ENCODE results near the gene DGKD. TPM values are rescaled to one million over a fixed set of nuclear protein-coding genes. Genes with fewer than 3 reads are reported as not detected.
A peak's percentile ranks its signal among the peaks of the same experiment; 100 is the strongest.
"Not testable (repeated sequence)": the region's sequence is repeated elsewhere in the genome, so short reads cannot be mapped to it uniquely, and the experiment has no call there.

The DGKD gene
- total RNA-seq, 2 donors from 2014 or later: 82.4 to 124 TPM

- Mint-ChIP-seq H3K27ac (peak overlapping the region in 1 of 2 donors; percentile 98), H3K9me3 (no peaks in the 10 kb centered on the region), H3K4me3 (no peak overlapping the region), H3K4me1 (ENCODE audit: low read depth in 2 of 2) (peaks cover 19 to 22% of the 10 kb centered on the region in 2 donors), H3K36me3 (no peaks in the 10 kb centered on the region), H3K27me3 (no peaks in the 10 kb centered on the region)
- no peak for DNase-seq (ENCODE audit: low spot score)
- ATAC-seq: no peak
These were observed 25.4 kb upstream of the DGKD start for GRCh38 chr2:233328922-233329321.

GRCh38 chr2:233329489-233330135 is 24.7 kb upstream of the DGKD start:
- Mint-ChIP-seq H3K4me3 (no peak overlapping the region), H3K27ac (peak overlapping the region in 1 of 2 donors; percentile 98), H3K27me3 (no peaks in the 10 kb centered on the region), H3K9me3 (no peaks in the 10 kb centered on the region), H3K36me3 (no peaks in the 10 kb centered on the region), H3K4me1 (ENCODE audit: low read depth in 2 of 2) (peaks cover 25 to 27% of the 10 kb centered on the region in 2 donors)
- DNase-seq (ENCODE audit: low spot score) (no peak), ATAC-seq (no peak)

GRCh38 chr2:233331536-233331935 is 22.8 kb upstream of the DGKD start:
- H3K4me1 Mint-ChIP-seq (ENCODE audit: low read depth in 2 of 2): peaks cover 30 to 39% of the 10 kb centered on the region in 2 donors
- H3K4me3 Mint-ChIP-seq: peak overlapping the region; percentile 72
- peak overlapping the region; percentile 96 to 98 for H3K27ac Mint-ChIP-seq
- DNase-seq (ENCODE audit: low spot score) (peak; percentile 85), ATAC-seq (peak; percentile 88 to 94)
- H3K36me3 Mint-ChIP-seq: no peaks in the 10 kb centered on the region
- no peaks in the 10 kb centered on the region for H3K9me3 Mint-ChIP-seq
- H3K27me3 Mint-ChIP-seq: no peaks in the 10 kb centered on the region

GRCh38 chr2:233332125-233332524 is 22.2 kb upstream of the DGKD start:
- Mint-ChIP-seq H3K4me3 (peak overlapping the region; percentile 72), H3K27me3 (no peaks in the 10 kb centered on the region), H3K27ac (peak overlapping the region; percentile 96 to 98), H3K36me3 (no peaks in the 10 kb centered on the region), H3K9me3 (no peaks in the 10 kb centered on the region), H3K4me1 (ENCODE audit: low read depth in 2 of 2) (peaks cover 30 to 39% of the 10 kb centered on the region in 2 donors)
- no peak for DNase-seq (ENCODE audit: low spot score)
- no peak for ATAC-seq

- no peaks in the 10 kb centered on the region for H3K27me3 Mint-ChIP-seq
- DNase-seq (ENCODE audit: low spot score) (no peak), ATAC-seq (no peak)
- H3K27ac Mint-ChIP-seq: peak overlapping the region; percentile 41 to 43
- H3K36me3 Mint-ChIP-seq: no peaks in the 10 kb centered on the region
- H3K4me1 Mint-ChIP-seq (ENCODE audit: low read depth in 2 of 2): peaks cover 35 to 43% of the 10 kb centered on the region in 2 donors
- no peak overlapping the region for H3K4me3 Mint-ChIP-seq
- H3K9me3 Mint-ChIP-seq: no peaks in the 10 kb centered on the region
These were observed 19.4 kb upstream of the DGKD start for GRCh38 chr2:233334915-233335314.

GRCh38 chr2:233336091-233336490 is 18.2 kb upstream of the DGKD start:
- H3K4me1 Mint-ChIP-seq (ENCODE audit: low read depth in 2 of 2): peaks cover 33 to 40% of the 10 kb centered on the region in 2 donors
- H3K27ac Mint-ChIP-seq: peak overlapping the region in 1 of 2 donors; percentile 41
- not testable (repeated sequence) for H3K9me3 Mint-ChIP-seq; H3K36me3 Mint-ChIP-seq; H3K27me3 Mint-ChIP-seq; ATAC-seq; H3K4me3 Mint-ChIP-seq; DNase-seq (ENCODE audit: low spot score)

- Mint-ChIP-seq H3K9me3 (no peaks in the 10 kb centered on the region), H3K36me3 (no peaks in the 10 kb centered on the region), H3K27ac (peak overlapping the region in 1 of 2 donors; percentile 29), H3K27me3 (no peaks in the 10 kb centered on the region), H3K4me1 (ENCODE audit: low read depth in 2 of 2) (peaks cover 28 to 36% of the 10 kb centered on the region in 2 donors), H3K4me3 (no peak overlapping the region)
- DNase-seq (ENCODE audit: low spot score) (no peak), ATAC-seq (no peak)
These were observed 17.8 kb upstream of the DGKD start for GRCh38 chr2:233336541-233336940.

- Mint-ChIP-seq H3K4me3 (no peak overlapping the region), H3K36me3 (no peaks in the 10 kb centered on the region), H3K9me3 (no peaks in the 10 kb centered on the region), H3K27ac (peak overlapping the region in 1 of 2 donors; percentile 39), H3K27me3 (no peaks in the 10 kb centered on the region), H3K4me1 (ENCODE audit: low read depth in 2 of 2) (peaks cover 20 to 28% of the 10 kb centered on the region in 2 donors)
- DNase-seq (ENCODE audit: low spot score) (no peak), ATAC-seq (no peak)
These were observed 16.2 kb upstream of the DGKD start for GRCh38 chr2:233338046-233338445.

GRCh38 chr2:233338812-233339368 is 15.4 kb upstream of the DGKD start:
- Mint-ChIP-seq H3K4me3 (no peak overlapping the region), H3K4me1 (ENCODE audit: low read depth in 2 of 2) (peaks cover 17 to 24% of the 10 kb centered on the region in 2 donors), H3K36me3 (no peaks in the 10 kb centered on the region), H3K9me3 (no peaks in the 10 kb centered on the region), H3K27ac (no peak overlapping the region), H3K27me3 (no peaks in the 10 kb centered on the region)
- DNase-seq (ENCODE audit: low spot score): no peak
- ATAC-seq: no peak

GRCh38 chr2:233339427-233339826 is 14.9 kb upstream of the DGKD start:
- no peak for ATAC-seq
- Mint-ChIP-seq H3K4me3 (no peak overlapping the region), H3K27me3 (no peaks in the 10 kb centered on the region), H3K4me1 (ENCODE audit: low read depth in 2 of 2) (peaks cover 12 to 20% of the 10 kb centered on the region in 2 donors), H3K27ac (no peak overlapping the region), H3K9me3 (no peaks in the 10 kb centered on the region), H3K36me3 (no peaks in the 10 kb centered on the region)
- DNase-seq (ENCODE audit: low spot score): no peak

GRCh38 chr2:233341296-233341695 is 13.0 kb upstream of the DGKD start:
- H3K4me1 Mint-ChIP-seq (ENCODE audit: low read depth in 2 of 2): peaks cover 5 to 7% of the 10 kb centered on the region in 2 donors
- H3K4me3 Mint-ChIP-seq: no peak overlapping the region
- no peaks in the 10 kb centered on the region for H3K27me3 Mint-ChIP-seq
- no peak for DNase-seq (ENCODE audit: low spot score)
- no peaks in the 10 kb centered on the region for H3K36me3 Mint-ChIP-seq
- no peak overlapping the region for H3K27ac Mint-ChIP-seq
- no peaks in the 10 kb centered on the region for H3K9me3 Mint-ChIP-seq
- no peak for ATAC-seq

GRCh38 chr2:233342301-233342700 is 12.0 kb upstream of the DGKD start:
- DNase-seq (ENCODE audit: low spot score) (no peak), ATAC-seq (no peak)
- H3K9me3 Mint-ChIP-seq: no peaks in the 10 kb centered on the region
- H3K36me3 Mint-ChIP-seq: no peaks in the 10 kb centered on the region
- no peak overlapping the region for H3K4me3 Mint-ChIP-seq
- peaks cover 5 to 10% of the 10 kb centered on the region in 2 donors for H3K4me1 Mint-ChIP-seq (ENCODE audit: low read depth in 2 of 2)
- H3K27ac Mint-ChIP-seq: no peak overlapping the region
- H3K27me3 Mint-ChIP-seq: no peaks in the 10 kb centered on the region

GRCh38 chr2:233343171-233343705 is 11.1 kb upstream of the DGKD start:
- Mint-ChIP-seq H3K4me1 (ENCODE audit: low read depth in 2 of 2) (peaks cover 0 to 12% of the 10 kb centered on the region in 2 donors), H3K27ac (peak overlapping the region in 1 of 2 donors; percentile 41), H3K36me3 (no peaks in the 10 kb centered on the region), H3K4me3 (no peak overlapping the region), H3K9me3 (no peaks in the 10 kb centered on the region), H3K27me3 (no peaks in the 10 kb centered on the region)
- ATAC-seq (no peak), DNase-seq (ENCODE audit: low spot score) (no peak)

- no peak for ATAC-seq
- no peaks in the 10 kb centered on the region for H3K9me3 Mint-ChIP-seq
- peaks cover 16 to 25% of the 10 kb centered on the region in 2 donors for H3K4me1 Mint-ChIP-seq (ENCODE audit: low read depth in 2 of 2)
- no peak for DNase-seq (ENCODE audit: low spot score)
- H3K4me3 Mint-ChIP-seq: no peak overlapping the region
- no peak overlapping the region for H3K27ac Mint-ChIP-seq
- no peaks in the 10 kb centered on the region for H3K27me3 Mint-ChIP-seq
- H3K36me3 Mint-ChIP-seq: no peaks in the 10 kb centered on the region
These were observed 7.9 kb upstream of the DGKD start for GRCh38 chr2:233346376-233346775.
